ENCODE measurements around the gene KCNC4. TPM values are rescaled to one million over a fixed set of nuclear protein-coding genes. Genes with fewer than 3 reads are reported as not detected.
A peak's percentile ranks its signal among the peaks of the same experiment; 100 is the strongest.

KCNC4 gene
- polyA plus RNA-seq, 3 donors = 0.03 to 0.56 (median 0.12) TPM

- intact Hi-C loops (cut with micrococcal nuclease) = no loop called here
- 56% methylated on average over 13 of the region's 21 CpGs for WGBS (ENCODE audit: insufficient coverage)
- Mint-ChIP-seq H3K36me3 (peaks cover 0 to 3% of the 10 kb centered on the region in 2 donors), H3K4me1 (peaks cover 11% of the 10 kb centered on the region), H3K27me3 (ENCODE audit: low read depth in 3 of 3) (peaks cover 3 to 5% (median 3%) of the 10 kb centered on the region in 3 donors), H3K27ac (peak overlapping the region in 2 of 7 donors; percentile 10 to 28), H3K4me3 (no peak overlapping the region), H3K9me3 (no peaks in the 10 kb centered on the region)
- Histone ChIP-seq H3K27ac (ENCODE audit: low read depth in 1 of 2, low read length in 2 of 2) (no peak overlapping the region), H3K9me3 (replicated peaks in 1 of 2; ENCODE audit: control insufficient read depth in 1 of 2, insufficient read depth in 1 of 2, low read length in 2 of 2) (no peaks in the 10 kb centered on the region), H3K27me3 (ENCODE audit: control insufficient read depth in 2 of 2, insufficient read depth in 2 of 2, low read length in 2 of 2) (no peaks in the 10 kb centered on the region), H3K4me2 (replicated peaks; ENCODE audit: extremely low read depth, low read length, poor library complexity, severe bottlenecking) (no peak overlapping the region), H4K20me1 (ENCODE audit: insufficient read depth, low read length) (no peaks in the 10 kb centered on the region), H3K9ac (ENCODE audit: insufficient read depth, low read length, poor library complexity, severe bottlenecking) (no peak overlapping the region), H3K79me2 (ENCODE audit: insufficient read depth, low read length) (no peaks in the 10 kb centered on the region), H2AFZ (ENCODE audit: insufficient read depth, low read depth, low read length, poor library complexity, severe bottlenecking) (no peak overlapping the region), H3K36me3 (replicated peaks in 1 of 2; ENCODE audit: control insufficient read depth in 1 of 2, insufficient read depth in 2 of 2, low read length in 2 of 2) (no peaks in the 10 kb centered on the region), H3K4me1 (ENCODE audit: control insufficient read depth in 1 of 2, insufficient read depth in 2 of 2, low read length in 2 of 2) (peaks cover 7 to 10% of the 10 kb centered on the region in 2 donors), H3K4me3 (replicated peaks in 1 of 3; ENCODE audit: low read depth in 2 of 3, low read length in 3 of 3) (no peak overlapping the region)
- peak in 2 of 3 donors; percentile 10 to 50 for DNase-seq
- TF ChIP-seq, protein P1, sequence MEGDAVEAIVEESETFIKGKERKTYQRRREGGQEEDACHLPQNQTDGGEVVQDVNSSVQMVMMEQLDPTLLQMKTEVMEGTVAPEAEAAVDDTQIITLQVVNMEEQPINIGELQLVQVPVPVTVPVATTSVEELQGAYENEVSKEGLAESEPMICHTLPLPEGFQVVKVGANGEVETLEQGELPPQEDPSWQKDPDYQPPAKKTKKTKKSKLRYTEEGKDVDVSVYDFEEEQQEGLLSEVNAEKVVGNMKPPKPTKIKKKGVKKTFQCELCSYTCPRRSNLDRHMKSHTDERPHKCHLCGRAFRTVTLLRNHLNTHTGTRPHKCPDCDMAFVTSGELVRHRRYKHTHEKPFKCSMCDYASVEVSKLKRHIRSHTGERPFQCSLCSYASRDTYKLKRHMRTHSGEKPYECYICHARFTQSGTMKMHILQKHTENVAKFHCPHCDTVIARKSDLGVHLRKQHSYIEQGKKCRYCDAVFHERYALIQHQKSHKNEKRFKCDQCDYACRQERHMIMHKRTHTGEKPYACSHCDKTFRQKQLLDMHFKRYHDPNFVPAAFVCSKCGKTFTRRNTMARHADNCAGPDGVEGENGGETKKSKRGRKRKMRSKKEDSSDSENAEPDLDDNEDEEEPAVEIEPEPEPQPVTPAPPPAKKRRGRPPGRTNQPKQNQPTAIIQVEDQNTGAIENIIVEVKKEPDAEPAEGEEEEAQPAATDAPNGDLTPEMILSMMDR (IDR thresholded peaks at IDR 0.05) = no peak
These were observed 19.4 kb downstream of the KCNC4 start for GRCh38 chr1:110229348-110230001.

DNA sequence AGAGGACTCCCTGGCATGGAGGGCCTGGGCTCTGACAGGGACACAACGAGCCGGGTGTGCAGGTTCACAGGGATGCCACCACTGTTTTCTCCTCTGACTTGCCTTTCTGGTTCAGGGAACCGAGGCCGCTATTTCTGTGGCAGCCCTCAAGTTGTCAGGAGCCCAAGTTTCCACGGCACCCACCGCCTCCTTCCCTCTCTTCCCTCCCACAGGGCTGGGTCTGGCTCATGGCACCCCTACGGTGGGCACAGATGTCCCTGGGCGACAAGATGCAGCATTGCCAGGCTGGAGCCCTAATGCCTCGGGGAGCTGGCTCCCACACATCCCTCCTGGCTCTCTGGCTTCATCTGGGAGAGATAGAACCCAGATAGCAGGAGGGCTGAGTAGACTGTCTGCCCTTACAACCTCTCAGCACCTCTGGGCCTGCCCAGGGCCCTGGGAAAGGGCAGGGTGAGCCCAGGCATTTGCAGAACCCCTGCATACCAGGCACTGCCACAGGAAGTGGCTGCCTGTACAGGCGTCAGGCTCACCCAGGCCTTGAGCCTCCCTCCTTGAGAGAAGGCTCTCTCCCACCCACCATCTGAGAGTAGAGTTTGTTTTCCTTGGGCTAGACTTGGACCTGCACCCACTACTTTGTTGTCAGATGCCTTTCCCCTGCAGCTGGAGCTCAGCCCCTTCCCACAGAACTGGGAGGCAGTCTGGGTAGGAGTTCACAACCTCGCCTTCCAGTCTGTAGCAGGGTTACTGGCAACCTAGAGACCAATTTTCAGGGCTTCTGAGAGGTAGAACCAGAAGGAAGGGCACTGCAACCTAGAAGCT is 20.5 kb downstream of the KCNC4 start:
- H3K4me2 ChIP-seq (replicated peaks; ENCODE audit: extremely low read depth, low read length, poor library complexity, severe bottlenecking) = no peak overlapping the region
- DNase-seq = no peak
- H3K4me3 ChIP-seq (replicated peaks in 1 of 3; ENCODE audit: low read depth in 2 of 3, low read length in 3 of 3) = no peak overlapping the region
- H2AFZ ChIP-seq (ENCODE audit: insufficient read depth, low read depth, low read length, poor library complexity, severe bottlenecking) = no peak overlapping the region
- peaks cover 20% of the 10 kb centered on the region for H3K4me1 Mint-ChIP-seq
- H3K36me3 Mint-ChIP-seq = peaks cover 0 to 3% of the 10 kb centered on the region in 2 donors
- peaks cover 3 to 6% (median 3%) of the 10 kb centered on the region in 3 donors for H3K27me3 Mint-ChIP-seq (ENCODE audit: low read depth in 3 of 3)
- WGBS (ENCODE audit: insufficient coverage) = 98% methylated on average over 10 of the region's 11 CpGs
- H3K9me3 Mint-ChIP-seq = no peaks in the 10 kb centered on the region
- H3K4me1 ChIP-seq (ENCODE audit: control insufficient read depth in 1 of 2, insufficient read depth in 2 of 2, low read length in 2 of 2) = peaks cover 10 to 11% of the 10 kb centered on the region in 2 donors
- H3K36me3 ChIP-seq (replicated peaks in 1 of 2; ENCODE audit: control insufficient read depth in 1 of 2, insufficient read depth in 2 of 2, low read length in 2 of 2) = no peaks in the 10 kb centered on the region
- no peaks in the 10 kb centered on the region for H4K20me1 ChIP-seq (ENCODE audit: insufficient read depth, low read length)
- no peak overlapping the region for H3K9ac ChIP-seq (ENCODE audit: insufficient read depth, low read length, poor library complexity, severe bottlenecking)
- H3K4me3 Mint-ChIP-seq = no peak overlapping the region
- TF ChIP-seq, protein P1 (IDR thresholded peaks at IDR 0.05) = no peak
- H3K9me3 ChIP-seq (replicated peaks in 1 of 2; ENCODE audit: control insufficient read depth in 1 of 2, insufficient read depth in 1 of 2, low read length in 2 of 2) = no peaks in the 10 kb centered on the region
- intact Hi-C loops (cut with micrococcal nuclease) = no loop called here
- H3K27me3 ChIP-seq (ENCODE audit: control insufficient read depth in 2 of 2, insufficient read depth in 2 of 2, low read length in 2 of 2) = no peaks in the 10 kb centered on the region
- H3K79me2 ChIP-seq (ENCODE audit: insufficient read depth, low read length) = no peaks in the 10 kb centered on the region
- peak overlapping the region in 1 of 7 donors; percentile 35 for H3K27ac Mint-ChIP-seq
- H3K27ac ChIP-seq (ENCODE audit: low read depth in 1 of 2, low read length in 2 of 2) = no peak overlapping the region
